ENCODE results near the gene IGSF6. TPM values are rescaled to one million over a fixed set of nuclear protein-coding genes. Genes with fewer than 3 reads are reported as not detected.

The IGSF6 gene
- polyA plus RNA-seq, 2 of the 4 experiments (the other 2 are of a cell fraction), result not detected

DNA sequence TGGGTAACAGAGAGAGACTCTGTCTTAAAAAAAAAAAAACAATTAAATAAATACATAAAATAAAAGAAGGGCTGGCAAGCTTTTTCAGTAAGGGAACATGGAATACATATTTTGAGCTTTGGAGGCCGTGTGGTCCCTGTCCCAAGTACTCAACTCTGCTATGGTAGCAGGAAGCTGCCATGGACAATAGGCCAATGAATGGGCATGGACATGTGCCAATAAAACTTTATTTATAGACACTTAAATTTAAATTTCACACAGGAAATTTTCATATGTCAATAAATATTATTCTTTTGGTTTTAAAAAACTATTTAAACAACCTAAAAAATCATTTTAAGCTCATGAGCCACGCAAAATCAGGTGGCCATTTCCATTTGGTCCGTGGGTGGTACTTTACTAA lies 15.2 kb upstream of the IGSF6 start:
- ChIA-PET POLR2A (no interaction called here), CTCF (interaction anchor here (1.1 to 4.3 kb wide), 2 partner anchors 10 to 16 kb away, joined by 4 to 26 read pairs; no protein-coding TSS in a partner anchor)
- no peak for FAIRE-seq
- Histone ChIP-seq H3K9me3 (no peaks in the 10 kb centered on the region), H3K4me3 (no peak overlapping the region), H3K4me1 (no peaks in the 10 kb centered on the region), H3K27ac (no peak overlapping the region), H3K4me2 (no peak overlapping the region)
- TF ChIP-seq POLR2AphosphoS2 (conservative IDR thresholded peaks at IDR 0.05; ENCODE audit: low read length) (no peak), JUN (IDR thresholded peaks at IDR 0.05) (no peak), MYC (IDR thresholded peaks at IDR 0.05; ENCODE audit: borderline replicate concordance, low read length) (no peak), KDM5A (IDR thresholded peaks at IDR 0.05) (no peak), JUNB (IDR thresholded peaks at IDR 0.05) (no peak), SMC3 (IDR thresholded peaks at IDR 0.05) (no peak), RAD21 (conservative IDR thresholded peaks at IDR 0.05 in 1 of 2, IDR thresholded peaks at IDR 0.05 in 1 of 2) (no peak), CHD2 (IDR thresholded peaks at IDR 0.05; ENCODE audit: low read length, partially characterized antibody) (no peak), PHF8 (IDR thresholded peaks at IDR 0.05; ENCODE audit: borderline replicate concordance, low read depth) (no peak), ESRRA (IDR thresholded peaks at IDR 0.05; ENCODE audit: borderline replicate concordance, low read length) (no peak)
- TF ChIP-seq, protein P1, sequence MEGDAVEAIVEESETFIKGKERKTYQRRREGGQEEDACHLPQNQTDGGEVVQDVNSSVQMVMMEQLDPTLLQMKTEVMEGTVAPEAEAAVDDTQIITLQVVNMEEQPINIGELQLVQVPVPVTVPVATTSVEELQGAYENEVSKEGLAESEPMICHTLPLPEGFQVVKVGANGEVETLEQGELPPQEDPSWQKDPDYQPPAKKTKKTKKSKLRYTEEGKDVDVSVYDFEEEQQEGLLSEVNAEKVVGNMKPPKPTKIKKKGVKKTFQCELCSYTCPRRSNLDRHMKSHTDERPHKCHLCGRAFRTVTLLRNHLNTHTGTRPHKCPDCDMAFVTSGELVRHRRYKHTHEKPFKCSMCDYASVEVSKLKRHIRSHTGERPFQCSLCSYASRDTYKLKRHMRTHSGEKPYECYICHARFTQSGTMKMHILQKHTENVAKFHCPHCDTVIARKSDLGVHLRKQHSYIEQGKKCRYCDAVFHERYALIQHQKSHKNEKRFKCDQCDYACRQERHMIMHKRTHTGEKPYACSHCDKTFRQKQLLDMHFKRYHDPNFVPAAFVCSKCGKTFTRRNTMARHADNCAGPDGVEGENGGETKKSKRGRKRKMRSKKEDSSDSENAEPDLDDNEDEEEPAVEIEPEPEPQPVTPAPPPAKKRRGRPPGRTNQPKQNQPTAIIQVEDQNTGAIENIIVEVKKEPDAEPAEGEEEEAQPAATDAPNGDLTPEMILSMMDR (IDR thresholded peaks at IDR 0.05), result no peak
- TF ChIP-seq, protein P2, sequence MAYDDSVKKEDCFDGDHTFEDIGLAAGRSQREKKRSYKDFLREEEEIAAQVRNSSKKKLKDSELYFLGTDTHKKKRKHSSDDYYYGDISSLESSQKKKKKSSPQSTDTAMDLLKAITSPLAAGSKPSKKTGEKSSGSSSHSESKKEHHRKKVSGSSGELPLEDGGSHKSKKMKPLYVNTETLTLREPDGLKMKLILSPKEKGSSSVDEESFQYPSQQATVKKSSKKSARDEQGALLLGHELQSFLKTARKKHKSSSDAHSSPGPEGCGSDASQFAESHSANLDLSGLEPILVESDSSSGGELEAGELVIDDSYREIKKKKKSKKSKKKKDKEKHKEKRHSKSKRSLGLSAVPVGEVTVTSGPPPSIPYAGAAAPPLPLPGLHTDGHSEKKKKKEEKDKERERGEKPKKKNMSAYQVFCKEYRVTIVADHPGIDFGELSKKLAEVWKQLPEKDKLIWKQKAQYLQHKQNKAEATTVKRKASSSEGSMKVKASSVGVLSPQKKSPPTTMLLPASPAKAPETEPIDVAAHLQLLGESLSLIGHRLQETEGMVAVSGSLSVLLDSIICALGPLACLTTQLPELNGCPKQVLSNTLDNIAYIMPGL (CRISPR knock-in tag; IDR thresholded peaks at IDR 0.05; ENCODE audit: borderline replicate concordance), result no peak
- TF ChIP-seq, protein P3, sequence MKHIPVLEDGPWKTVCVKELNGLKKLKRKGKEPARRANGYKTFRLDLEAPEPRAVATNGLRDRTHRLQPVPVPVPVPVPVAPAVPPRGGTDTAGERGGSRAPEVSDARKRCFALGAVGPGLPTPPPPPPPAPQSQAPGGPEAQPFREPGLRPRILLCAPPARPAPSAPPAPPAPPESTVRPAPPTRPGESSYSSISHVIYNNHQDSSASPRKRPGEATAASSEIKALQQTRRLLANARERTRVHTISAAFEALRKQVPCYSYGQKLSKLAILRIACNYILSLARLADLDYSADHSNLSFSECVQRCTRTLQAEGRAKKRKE (CRISPR knock-in tag; IDR thresholded peaks at IDR 0.05; ENCODE audit: low read depth), result no peak
- TF ChIP-seq, protein P4, sequence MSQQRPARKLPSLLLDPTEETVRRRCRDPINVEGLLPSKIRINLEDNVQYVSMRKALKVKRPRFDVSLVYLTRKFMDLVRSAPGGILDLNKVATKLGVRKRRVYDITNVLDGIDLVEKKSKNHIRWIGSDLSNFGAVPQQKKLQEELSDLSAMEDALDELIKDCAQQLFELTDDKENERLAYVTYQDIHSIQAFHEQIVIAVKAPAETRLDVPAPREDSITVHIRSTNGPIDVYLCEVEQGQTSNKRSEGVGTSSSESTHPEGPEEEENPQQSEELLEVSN (IDR thresholded peaks at IDR 0.05; ENCODE audit: borderline replicate concordance, low read depth), result no peak
- TF ChIP-seq, protein P5, sequence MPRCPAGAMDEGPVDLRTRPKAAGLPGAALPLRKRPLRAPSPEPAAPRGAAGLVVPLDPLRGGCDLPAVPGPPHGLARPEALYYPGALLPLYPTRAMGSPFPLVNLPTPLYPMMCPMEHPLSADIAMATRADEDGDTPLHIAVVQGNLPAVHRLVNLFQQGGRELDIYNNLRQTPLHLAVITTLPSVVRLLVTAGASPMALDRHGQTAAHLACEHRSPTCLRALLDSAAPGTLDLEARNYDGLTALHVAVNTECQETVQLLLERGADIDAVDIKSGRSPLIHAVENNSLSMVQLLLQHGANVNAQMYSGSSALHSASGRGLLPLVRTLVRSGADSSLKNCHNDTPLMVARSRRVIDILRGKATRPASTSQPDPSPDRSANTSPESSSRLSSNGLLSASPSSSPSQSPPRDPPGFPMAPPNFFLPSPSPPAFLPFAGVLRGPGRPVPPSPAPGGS (IDR thresholded peaks at IDR 0.05), result no peak
- 69% methylated on average over 3 of the region's 3 CpGs for WGBS (ENCODE audit: missing lambda C conversion rate)
- ATAC-seq, result no peak
- no peak for DNase-seq (ENCODE audit: low read depth in 1 of 2, low spot score in 1 of 2)

DNA sequence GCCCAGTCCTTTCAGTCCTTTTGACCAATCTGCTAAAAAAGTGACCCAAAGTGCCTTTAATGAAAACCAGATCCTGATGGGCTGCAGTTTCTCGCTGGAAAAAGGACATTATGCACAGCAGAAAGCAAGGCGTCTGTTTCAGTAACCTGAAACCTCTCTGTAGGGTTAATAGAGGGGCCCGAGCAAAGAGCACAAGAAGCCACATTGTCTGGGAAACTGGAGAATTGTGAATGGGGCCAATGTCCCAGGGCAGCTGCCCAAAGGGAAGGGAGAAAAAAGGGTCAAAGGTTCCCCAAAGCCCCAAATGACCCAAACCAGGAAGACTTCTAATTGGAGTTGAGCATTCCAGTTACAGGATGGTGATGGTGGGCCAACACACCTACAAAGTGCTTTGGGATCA lies 14.4 kb upstream of the IGSF6 start:
- H3K27ac ChIP-seq, result no peak overlapping the region
- H3K4me1 ChIP-seq, result no peaks in the 10 kb centered on the region
- WGBS (ENCODE audit: missing lambda C conversion rate), result 67% methylated on average over 3 of the region's 3 CpGs
- FAIRE-seq (no peak), DNase-seq (ENCODE audit: low read depth in 1 of 2, low spot score in 1 of 2) (no peak), ATAC-seq (no peak)
- no peak overlapping the region for H3K4me2 ChIP-seq
- no peaks in the 10 kb centered on the region for H3K9me3 ChIP-seq
- no peak overlapping the region for H3K4me3 ChIP-seq
- ChIA-PET POLR2A (no interaction called here), CTCF (interaction anchor here (4.3 kb wide), 1 partner anchor 9 kb away, joined by 26 read pairs; no protein-coding TSS in a partner anchor)
- TF ChIP-seq, protein P3 (CRISPR knock-in tag; IDR thresholded peaks at IDR 0.05; ENCODE audit: low read depth), result no peak
- TF ChIP-seq EP300 (IDR thresholded peaks at IDR 0.05) (no peak), NR3C1 (IDR thresholded peaks at IDR 0.05) (no peak), RNF2 (IDR thresholded peaks at IDR 0.05; ENCODE audit: borderline replicate concordance, low read depth) (no peak), POLR2AphosphoS2 (conservative IDR thresholded peaks at IDR 0.05; ENCODE audit: low read length) (no peak), FOXS1 (CRISPR knock-in tag; IDR thresholded peaks at IDR 0.05) (no peak)
